ENCODE results near the gene LTBP1. TPM values are rescaled to one million over a fixed set of nuclear protein-coding genes. Genes with fewer than 3 reads are reported as not detected.

Gene LTBP1
- polyA plus RNA-seq, 1 donor (not counting 4 experiments of a cell fraction or from before 2014, with no cell fraction given) = 9.2 TPM

DNA sequence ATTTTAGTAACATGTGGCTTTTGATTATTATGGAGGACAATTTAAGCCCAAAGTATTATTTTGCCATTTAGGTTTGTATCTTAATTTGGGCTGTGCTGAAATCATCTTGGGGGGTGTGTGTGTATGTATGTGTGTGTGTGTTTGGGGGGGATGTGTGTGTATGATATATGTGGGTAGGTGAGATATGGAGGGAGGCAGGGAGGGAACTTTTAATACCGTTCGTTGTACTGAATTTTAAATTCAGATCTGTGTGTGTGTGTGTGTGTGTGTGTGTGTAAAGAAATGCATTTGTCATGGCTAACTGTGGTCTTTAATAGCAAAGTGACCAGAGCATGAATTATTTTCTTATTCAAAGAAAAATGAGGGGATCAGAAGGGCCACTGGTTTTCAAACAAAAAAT lies 113.7 kb downstream of the LTBP1 start:
- no peaks in the 10 kb centered on the region for H3K9me3 ChIP-seq (ENCODE audit: control insufficient read depth, low read depth, low read length)
- no peak overlapping the region for H3K27ac ChIP-seq (ENCODE audit: control insufficient read depth, insufficient read depth, low read length)
- dilution Hi-C loops (cut with MboI; ENCODE audit: extremely low pct_ligation_motif_present, low sequenced_read_pairs) = no loop called here
- H3K36me3 ChIP-seq (ENCODE audit: control insufficient read depth in 2 of 2, extremely low read depth in 1 of 2, insufficient read depth in 2 of 2, low read length in 2 of 2) = no peaks in the 10 kb centered on the region
- no peaks in the 10 kb centered on the region for H3K9me1 ChIP-seq (ENCODE audit: control insufficient read depth, extremely low read depth, insufficient read depth, low read length)
- no peak overlapping the region for H2AFZ ChIP-seq (ENCODE audit: control insufficient read depth, low read length)
- no peaks in the 10 kb centered on the region for H3K27me3 ChIP-seq (ENCODE audit: control insufficient read depth, extremely low read depth, insufficient read depth, low read length)
- H3K9ac ChIP-seq (ENCODE audit: control insufficient read depth, extremely low read depth, insufficient read depth, low read length) = no peak overlapping the region
- no peaks in the 10 kb centered on the region for H3K79me2 ChIP-seq (ENCODE audit: control insufficient read depth, insufficient read depth, low read length)
- no peak overlapping the region for H3K4me2 ChIP-seq (ENCODE audit: control insufficient read depth, extremely low read depth, insufficient read depth, low read depth, low read length)
- FAIRE-seq (no peak), DNase-seq (ENCODE audit: low read depth, low spot score) (no peak)
- H3K4me3 ChIP-seq (ENCODE audit: control insufficient read depth in 2 of 3, extremely low read depth in 1 of 3, insufficient read depth in 2 of 3, low read depth in 1 of 3, low read length in 3 of 3) = no peak overlapping the region
- H3K4me1 ChIP-seq (ENCODE audit: control insufficient read depth, extremely low read depth, insufficient read depth, low read length) = no peaks in the 10 kb centered on the region
- no peaks in the 10 kb centered on the region for H4K20me1 ChIP-seq (ENCODE audit: control insufficient read depth, extremely low read depth, insufficient read depth, low read length)
- no peak for TF ChIP-seq CTCF (optimal IDR thresholded peaks at IDR 0.05 in 1 of 3, IDR thresholded peaks at IDR 0.05 in 1 of 3, conservative IDR thresholded peaks at IDR 0.05 in 1 of 3; ENCODE audit: extremely low read depth in 1 of 3, insufficient read depth in 2 of 3, low read length in 3 of 3)
- TF ChIP-seq EZH2 (IDR thresholded peaks at IDR 0.05; ENCODE audit: low read length) = no peak

DNA sequence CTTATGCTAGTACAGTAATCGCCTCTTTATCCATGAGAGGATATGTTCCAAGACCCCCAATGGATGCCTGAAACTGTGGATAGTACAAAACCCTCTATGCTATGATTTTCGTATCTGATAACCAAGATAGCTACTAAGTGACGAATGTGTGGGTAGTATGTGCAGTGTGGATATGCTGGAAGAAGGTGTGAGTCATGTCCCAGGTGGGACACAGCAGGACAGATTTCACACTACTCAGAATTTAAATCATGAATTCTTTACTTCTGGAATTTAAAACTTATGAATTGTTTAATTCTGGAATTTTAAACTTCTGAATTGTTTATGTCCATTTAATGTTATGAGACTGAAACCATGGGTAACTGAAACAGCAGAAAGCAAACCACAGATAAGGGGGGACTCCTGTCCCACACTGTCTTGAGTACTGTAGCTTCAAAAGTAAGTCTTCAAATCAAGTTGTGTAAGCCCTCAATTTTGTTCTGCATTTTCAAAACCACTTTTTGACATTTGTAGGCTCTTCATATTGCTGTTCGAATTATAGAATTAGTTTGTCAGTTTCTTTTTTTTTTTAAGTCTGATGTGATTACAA lies 116.0 kb downstream of the LTBP1 start:
- no peaks in the 10 kb centered on the region for H3K9me1 ChIP-seq (ENCODE audit: control insufficient read depth, extremely low read depth, insufficient read depth, low read length)
- TF ChIP-seq CTCF (optimal IDR thresholded peaks at IDR 0.05 in 1 of 3, IDR thresholded peaks at IDR 0.05 in 1 of 3, conservative IDR thresholded peaks at IDR 0.05 in 1 of 3; ENCODE audit: extremely low read depth in 1 of 3, insufficient read depth in 2 of 3, low read length in 3 of 3) = no peak
- TF ChIP-seq EZH2 (IDR thresholded peaks at IDR 0.05; ENCODE audit: low read length) = no peak
- DNase-seq (ENCODE audit: low read depth, low spot score) = no peak
- no peak for FAIRE-seq
- no peak overlapping the region for H3K9ac ChIP-seq (ENCODE audit: control insufficient read depth, extremely low read depth, insufficient read depth, low read length)
- dilution Hi-C loops (cut with MboI; ENCODE audit: extremely low pct_ligation_motif_present, low sequenced_read_pairs) = no loop called here
- H3K27me3 ChIP-seq (ENCODE audit: control insufficient read depth, extremely low read depth, insufficient read depth, low read length) = no peaks in the 10 kb centered on the region
- H3K4me2 ChIP-seq (ENCODE audit: control insufficient read depth, extremely low read depth, insufficient read depth, low read depth, low read length) = no peak overlapping the region
- H2AFZ ChIP-seq (ENCODE audit: control insufficient read depth, low read length) = no peak overlapping the region
- H3K4me1 ChIP-seq (ENCODE audit: control insufficient read depth, extremely low read depth, insufficient read depth, low read length) = peaks cover 3% of the 10 kb centered on the region
- no peaks in the 10 kb centered on the region for H4K20me1 ChIP-seq (ENCODE audit: control insufficient read depth, extremely low read depth, insufficient read depth, low read length)
- no peak overlapping the region for H3K4me3 ChIP-seq (ENCODE audit: control insufficient read depth in 2 of 3, extremely low read depth in 1 of 3, insufficient read depth in 2 of 3, low read depth in 1 of 3, low read length in 3 of 3)
- no peaks in the 10 kb centered on the region for H3K79me2 ChIP-seq (ENCODE audit: control insufficient read depth, insufficient read depth, low read length)
- H3K27ac ChIP-seq (ENCODE audit: control insufficient read depth, insufficient read depth, low read length) = no peak overlapping the region
- H3K9me3 ChIP-seq (ENCODE audit: control insufficient read depth, low read depth, low read length) = no peaks in the 10 kb centered on the region
- H3K36me3 ChIP-seq (ENCODE audit: control insufficient read depth in 2 of 2, extremely low read depth in 1 of 2, insufficient read depth in 2 of 2, low read length in 2 of 2) = no peaks in the 10 kb centered on the region

All from keratinocyte (primary cell).